Measurements from ENCODE around the gene ERICH2. TPM values are rescaled to one million over a fixed set of nuclear protein-coding genes. Genes with fewer than 3 reads are reported as not detected.

The ERICH2 gene
- total RNA-seq, 4 donors from 2014 or later, result not detected

DNA sequence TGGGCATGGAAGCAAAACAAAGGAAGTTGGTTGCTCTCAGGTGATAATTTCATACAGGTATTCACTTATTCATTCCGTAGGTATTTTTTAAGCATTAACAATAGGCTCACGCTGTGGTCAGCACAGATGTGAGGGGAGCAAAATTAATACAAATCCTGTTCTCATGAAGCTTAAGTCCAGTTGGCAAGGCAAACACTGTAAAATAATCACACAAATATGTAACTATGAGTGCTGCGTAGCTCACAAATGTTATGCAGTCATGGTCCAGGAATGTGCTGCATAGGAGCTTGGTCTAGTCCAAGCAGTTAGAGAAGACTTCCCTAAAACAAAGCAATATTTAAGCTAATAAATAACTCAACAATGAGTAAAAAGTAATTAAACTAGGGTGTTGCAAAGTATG is 31.1 kb upstream of the ERICH2 start:
- H3K27ac ChIP-seq, result no peak overlapping the region
- 54 to 56% methylated on average over 3 of the region's 3 CpGs for WGBS, 2 donors
- H3K27me3 ChIP-seq, result peaks cover 0 to 21% (median 0%) of the 10 kb centered on the region in 4 donors

DNA sequence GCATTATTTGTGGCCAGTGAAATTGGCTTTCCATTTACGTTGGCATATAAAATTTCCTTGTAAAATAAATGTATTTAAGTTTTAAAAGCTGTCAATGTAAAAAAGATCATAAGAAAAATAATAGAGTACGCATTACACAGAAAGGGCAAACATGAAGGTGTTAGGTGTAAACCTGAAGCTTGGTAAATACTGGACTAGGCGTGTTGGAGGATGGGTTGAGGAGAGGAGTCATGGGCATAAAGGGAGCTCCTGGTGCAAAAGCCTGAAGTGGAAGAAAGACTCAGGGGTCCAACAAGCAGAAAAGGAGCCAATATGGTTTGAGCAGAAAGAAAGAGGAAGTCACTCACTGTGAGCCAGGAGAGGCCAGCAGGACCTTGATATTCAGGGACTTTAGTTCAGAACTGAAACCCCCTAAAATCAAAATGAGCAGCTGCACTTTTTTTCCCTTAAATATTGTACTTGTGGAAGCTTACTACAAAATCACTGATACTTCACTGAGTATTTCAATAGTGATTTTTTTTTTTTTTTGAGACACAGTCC is 30.6 kb upstream of the ERICH2 start:
- no peak overlapping the region for H3K27ac ChIP-seq
- 84 to 85% methylated on average over 3 of the region's 3 CpGs for WGBS, 2 donors
- TF ChIP-seq, protein P1, sequence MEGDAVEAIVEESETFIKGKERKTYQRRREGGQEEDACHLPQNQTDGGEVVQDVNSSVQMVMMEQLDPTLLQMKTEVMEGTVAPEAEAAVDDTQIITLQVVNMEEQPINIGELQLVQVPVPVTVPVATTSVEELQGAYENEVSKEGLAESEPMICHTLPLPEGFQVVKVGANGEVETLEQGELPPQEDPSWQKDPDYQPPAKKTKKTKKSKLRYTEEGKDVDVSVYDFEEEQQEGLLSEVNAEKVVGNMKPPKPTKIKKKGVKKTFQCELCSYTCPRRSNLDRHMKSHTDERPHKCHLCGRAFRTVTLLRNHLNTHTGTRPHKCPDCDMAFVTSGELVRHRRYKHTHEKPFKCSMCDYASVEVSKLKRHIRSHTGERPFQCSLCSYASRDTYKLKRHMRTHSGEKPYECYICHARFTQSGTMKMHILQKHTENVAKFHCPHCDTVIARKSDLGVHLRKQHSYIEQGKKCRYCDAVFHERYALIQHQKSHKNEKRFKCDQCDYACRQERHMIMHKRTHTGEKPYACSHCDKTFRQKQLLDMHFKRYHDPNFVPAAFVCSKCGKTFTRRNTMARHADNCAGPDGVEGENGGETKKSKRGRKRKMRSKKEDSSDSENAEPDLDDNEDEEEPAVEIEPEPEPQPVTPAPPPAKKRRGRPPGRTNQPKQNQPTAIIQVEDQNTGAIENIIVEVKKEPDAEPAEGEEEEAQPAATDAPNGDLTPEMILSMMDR (IDR thresholded peaks at IDR 0.05), result no peak
- no peak for TF ChIP-seq POLR2A (IDR thresholded peaks at IDR 0.05)

More for the DNA sequence above, 31.1 kb upstream of the ERICH2 start:
- Histone ChIP-seq H3K4me3 (no peak overlapping the region), H3K9me3 (no peaks in the 10 kb centered on the region), H3K4me1 (no peaks in the 10 kb centered on the region), H3K36me3 (no peaks in the 10 kb centered on the region)
- intact Hi-C loops (cut with DNase I), result no loop called here
- DNase-seq, result no peak
- TF ChIP-seq, protein P1 (IDR thresholded peaks at IDR 0.05), result no peak
- no peak for TF ChIP-seq POLR2A (IDR thresholded peaks at IDR 0.05)

DNA sequence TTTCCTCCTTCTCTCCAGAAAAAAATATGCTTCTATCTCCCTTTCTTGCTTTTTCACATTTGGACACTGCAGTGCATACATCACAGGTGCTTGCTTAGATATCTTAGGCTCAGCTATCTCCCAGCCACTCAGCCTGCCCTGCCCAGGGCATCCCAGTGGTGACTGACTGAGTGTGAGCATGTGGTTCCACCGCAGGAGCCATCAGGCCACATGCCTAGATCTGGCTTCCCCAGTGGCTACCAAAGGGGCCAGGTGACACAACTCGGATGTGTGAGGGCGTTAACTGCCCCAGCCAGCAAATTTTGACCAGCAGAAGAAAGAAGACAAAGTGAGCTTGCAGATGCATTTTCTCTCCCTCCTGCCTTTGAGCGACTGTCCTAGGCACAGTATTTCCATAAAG is 29.5 kb upstream of the ERICH2 start:
- TF ChIP-seq POLR2A (IDR thresholded peaks at IDR 0.05), result no peak
- TF ChIP-seq, protein P1 (IDR thresholded peaks at IDR 0.05), result no peak
- Histone ChIP-seq H3K4me1 (no peaks in the 10 kb centered on the region), H3K36me3 (no peaks in the 10 kb centered on the region), H3K9me3 (no peaks in the 10 kb centered on the region), H3K27ac (no peak overlapping the region), H3K27me3 (peaks cover 0 to 21% (median 0%) of the 10 kb centered on the region in 4 donors), H3K4me3 (no peak overlapping the region)
- DNase-seq, result no peak
- WGBS, 2 donors, result 72 to 75% methylated on average over 4 of the region's 4 CpGs
- intact Hi-C loops (cut with DNase I), result no loop called here

More for the DNA sequence above, 30.6 kb upstream of the ERICH2 start:
- DNase-seq, result no peak
- H3K27me3 ChIP-seq, result peaks cover 0 to 21% (median 0%) of the 10 kb centered on the region in 4 donors
- no peak overlapping the region for H3K4me3 ChIP-seq
- H3K36me3 ChIP-seq, result no peaks in the 10 kb centered on the region
- H3K4me1 ChIP-seq, result no peaks in the 10 kb centered on the region
- no peaks in the 10 kb centered on the region for H3K9me3 ChIP-seq
- intact Hi-C loops (cut with DNase I), result no loop called here

DNA sequence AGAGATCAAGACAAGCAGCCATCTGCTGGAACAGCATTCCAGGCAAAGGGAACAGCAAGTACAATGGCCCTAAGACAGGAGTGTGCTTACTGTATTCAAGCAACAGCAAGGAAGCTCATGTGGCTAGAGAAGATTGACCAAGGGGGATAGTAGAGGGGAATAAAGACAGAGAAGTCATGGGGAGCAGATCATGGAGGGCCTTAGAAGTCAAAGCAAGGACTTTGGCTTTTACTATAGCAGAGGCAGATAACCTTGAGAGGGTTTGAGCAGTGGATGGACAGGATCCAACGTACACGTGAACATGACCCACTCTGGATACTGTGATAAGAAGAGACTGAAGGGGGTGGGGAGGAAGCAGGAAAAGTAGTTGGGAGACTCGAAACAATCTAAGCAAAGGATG is 28.2 kb upstream of the ERICH2 start:
- no peak for DNase-seq
- H3K36me3 ChIP-seq, result no peaks in the 10 kb centered on the region
- H3K9me3 ChIP-seq, result no peaks in the 10 kb centered on the region
- no peaks in the 10 kb centered on the region for H3K4me1 ChIP-seq
- TF ChIP-seq POLR2A (IDR thresholded peaks at IDR 0.05), result no peak
- TF ChIP-seq, protein P1 (IDR thresholded peaks at IDR 0.05), result no peak
- H3K27ac ChIP-seq, result no peak overlapping the region
- H3K27me3 ChIP-seq, result peaks cover 0 to 21% (median 0%) of the 10 kb centered on the region in 4 donors
- intact Hi-C loops (cut with DNase I), result no loop called here
- no peak overlapping the region for H3K4me3 ChIP-seq
- WGBS, 2 donors, result 85 to 91% methylated on average over 3 of the region's 3 CpGs

DNA sequence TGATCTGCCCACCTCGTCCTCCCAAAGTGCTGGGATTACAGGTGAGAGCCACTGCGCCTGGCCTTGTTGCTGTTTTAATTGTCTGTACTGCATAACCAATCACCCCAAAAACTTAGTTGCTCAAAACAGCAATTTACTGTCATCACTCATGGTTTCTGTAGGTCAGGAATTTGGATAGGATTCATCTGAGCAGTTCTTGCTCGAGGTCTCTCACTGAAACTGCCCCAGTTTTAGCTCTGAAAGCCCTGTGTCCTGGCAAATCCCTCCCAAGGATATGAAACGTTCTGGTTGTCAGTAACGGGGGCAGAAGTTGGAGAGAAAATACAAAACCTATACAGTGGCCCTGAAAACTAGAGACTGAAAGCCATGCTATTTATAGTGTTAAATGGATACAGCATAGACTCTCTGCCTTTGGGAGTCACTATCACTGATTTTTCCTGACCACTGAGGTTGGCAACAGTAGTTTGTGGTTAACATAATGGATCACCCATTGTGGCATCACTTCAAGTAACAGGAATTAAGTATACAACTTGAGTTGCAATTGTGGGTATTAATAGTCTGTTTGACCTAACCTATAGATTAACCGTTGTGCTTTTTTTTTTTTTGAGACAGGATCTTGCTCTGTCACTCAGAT is 27.2 kb upstream of the ERICH2 start:
- Histone ChIP-seq H3K27me3 (peaks cover 0 to 23% (median 0%) of the 10 kb centered on the region in 4 donors), H3K4me1 (no peaks in the 10 kb centered on the region), H3K9me3 (no peaks in the 10 kb centered on the region), H3K4me3 (no peak overlapping the region), H3K27ac (no peak overlapping the region), H3K36me3 (no peaks in the 10 kb centered on the region)
- intact Hi-C loops (cut with DNase I), result no loop called here
- no peak for DNase-seq
- WGBS, 2 donors, result 85% methylated on average over 4 to 6 of the region's 6 CpGs
- no peak for TF ChIP-seq POLR2A (IDR thresholded peaks at IDR 0.05)
- TF ChIP-seq, protein P1 (IDR thresholded peaks at IDR 0.05), result no peak

Data from esophagus squamous epithelium (tissue), 5 donors.